GM18520 (cell line): Measurements from ENCODE around the gene LCN1.

ENCODE experiments used
- ATAC-seq: cut with Tn5 transposase; IDR thresholded peaks from one replicate; pipeline ENCODE4 v1.9.1; 2021; ENCODE audit not compliant: unreplicated experiment

The LCN1 gene

GRCh38 chr9:135565636-135566035 is 44.4 kb downstream of the LCN1 start:
- ATAC-seq = no peak

- ATAC-seq = no peak
Observed at GRCh38 chr9:135566552-135566951, 45.3 kb downstream of the LCN1 start.

- no peak for ATAC-seq
Observed at GRCh38 chr9:135567311-135567710, 46.1 kb downstream of the LCN1 start.

- no peak for ATAC-seq
Observed at GRCh38 chr9:135568026-135568425, 46.8 kb downstream of the LCN1 start.

- ATAC-seq = no peak
Observed at GRCh38 chr9:135570456-135570855, 49.2 kb downstream of the LCN1 start.

GRCh38 chr9:135572233-135572632 is 51.0 kb downstream of the LCN1 start:
- ATAC-seq = no peak

GRCh38 chr9:135573124-135573523 is 51.9 kb downstream of the LCN1 start:
- ATAC-seq = no peak

- ATAC-seq = no peak
Observed at GRCh38 chr9:135574331-135574730, 53.1 kb downstream of the LCN1 start.

- no peak for ATAC-seq
Observed at GRCh38 chr9:135574943-135575342, 53.7 kb downstream of the LCN1 start.
